Keratinocyte (primary cell): ENCODE measurements around the gene TLN1.

Experiments used
- EZH2 ChIP-seq: IDR thresholded peaks from one replicate; pipeline ENCODE4 v1.6.1; 2012; ENCODE audit warnings: inconsistent platforms, mild to moderate bottlenecking, low read length, moderate library complexity
- TF ChIP-seq, protein P1 (sequence below), 3 experiments: IDR thresholded peaks in 1 of 3; conservative IDR thresholded peaks in 1 of 3; optimal IDR thresholded peaks in 1 of 3; 2 replicates in 2 of 3; 3 replicates in 1 of 3; pipeline versions ENCODE3 to v1.5.1; 2011; ENCODE audit warnings: low read length in 3 of 3, mild to moderate bottlenecking in 3 of 3, moderate library complexity in 2 of 3, control low read depth in 1 of 3, inconsistent platforms in 1 of 3; ENCODE audit not compliant: insufficient read depth in 2 of 3; ENCODE audit errors: extremely low read depth in 1 of 3

DNA sequence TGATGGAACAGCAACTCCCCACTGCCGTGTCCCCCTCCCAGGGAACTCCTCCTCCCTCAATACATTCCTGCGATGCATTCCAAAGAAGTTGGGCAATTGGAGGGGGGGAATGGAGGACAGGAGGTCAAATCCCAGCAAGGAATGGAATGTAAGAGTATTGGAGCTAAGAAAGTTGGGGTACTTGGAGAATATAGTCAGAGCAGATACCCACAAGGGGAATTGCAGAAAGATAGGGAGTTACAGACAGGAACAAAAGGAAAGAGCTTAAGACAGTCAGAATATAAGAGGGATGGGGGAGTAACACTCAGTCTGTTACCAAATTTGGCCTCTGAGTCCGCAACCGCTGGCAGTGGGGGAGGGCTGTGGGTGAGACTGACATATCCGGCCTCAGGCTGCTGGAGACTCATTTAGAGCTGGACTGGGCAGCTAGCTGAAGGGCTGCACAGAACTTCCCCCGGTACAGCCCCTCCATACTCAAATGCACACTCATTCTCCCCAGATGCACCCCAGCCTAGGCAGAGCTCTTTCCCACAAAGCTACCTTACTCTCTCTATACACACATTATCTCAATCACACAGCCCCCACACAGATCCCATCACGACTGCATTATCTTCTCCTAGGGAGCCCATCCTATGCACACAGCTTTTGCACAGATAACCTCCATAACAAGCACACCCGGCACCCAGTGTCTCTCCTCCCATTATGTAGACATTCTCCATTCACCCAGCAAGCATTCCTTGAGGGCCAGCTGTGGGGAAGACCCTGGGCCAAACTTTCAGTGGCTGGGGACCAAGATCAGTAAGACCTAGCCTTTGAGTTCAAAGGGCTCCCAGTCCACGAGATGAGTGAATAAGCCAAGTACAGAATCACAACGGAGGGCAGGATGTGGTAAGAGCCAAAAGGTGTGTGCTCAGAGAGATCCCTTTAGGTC is 3.7 kb downstream of the TLN1 start:
- TF ChIP-seq, protein P1, sequence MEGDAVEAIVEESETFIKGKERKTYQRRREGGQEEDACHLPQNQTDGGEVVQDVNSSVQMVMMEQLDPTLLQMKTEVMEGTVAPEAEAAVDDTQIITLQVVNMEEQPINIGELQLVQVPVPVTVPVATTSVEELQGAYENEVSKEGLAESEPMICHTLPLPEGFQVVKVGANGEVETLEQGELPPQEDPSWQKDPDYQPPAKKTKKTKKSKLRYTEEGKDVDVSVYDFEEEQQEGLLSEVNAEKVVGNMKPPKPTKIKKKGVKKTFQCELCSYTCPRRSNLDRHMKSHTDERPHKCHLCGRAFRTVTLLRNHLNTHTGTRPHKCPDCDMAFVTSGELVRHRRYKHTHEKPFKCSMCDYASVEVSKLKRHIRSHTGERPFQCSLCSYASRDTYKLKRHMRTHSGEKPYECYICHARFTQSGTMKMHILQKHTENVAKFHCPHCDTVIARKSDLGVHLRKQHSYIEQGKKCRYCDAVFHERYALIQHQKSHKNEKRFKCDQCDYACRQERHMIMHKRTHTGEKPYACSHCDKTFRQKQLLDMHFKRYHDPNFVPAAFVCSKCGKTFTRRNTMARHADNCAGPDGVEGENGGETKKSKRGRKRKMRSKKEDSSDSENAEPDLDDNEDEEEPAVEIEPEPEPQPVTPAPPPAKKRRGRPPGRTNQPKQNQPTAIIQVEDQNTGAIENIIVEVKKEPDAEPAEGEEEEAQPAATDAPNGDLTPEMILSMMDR (optimal IDR thresholded peaks at IDR 0.05 in 1 of 3, IDR thresholded peaks at IDR 0.05 in 1 of 3, conservative IDR thresholded peaks at IDR 0.05 in 1 of 3; ENCODE audit: extremely low read depth in 1 of 3, insufficient read depth in 2 of 3, low read length in 3 of 3): no peak
- no peak for TF ChIP-seq EZH2
